IPS DF 4.7 (cell line): ENCODE data around the gene F8A1.
A peak's percentile ranks its signal among the peaks of the same experiment; 100 is the strongest.
"Not testable (repeated sequence)": the region's sequence is repeated elsewhere in the genome, so short reads cannot be mapped to it uniquely, and the experiment has no call there.

Source experiments
- DNase-seq: peaks from one replicate; pipeline ENCODE4 v3.0.0-alpha.2; 2013; ENCODE audit warnings: low spot score; ENCODE audit errors: extremely low read depth

F8A1 gene

GRCh38 chrX:154886069-154886788 is at the start of gene F8A1:
Gene F8A1, plus strand, starts transcription at chrX:154886355. Its CDS starts 20 bp downstream, at chrX:154886375.
- not testable (repeated sequence) for DNase-seq

- no peak for DNase-seq
Measured at GRCh38 chrX:154840856-154841255, 45.3 kb upstream of the F8A1 start.

GRCh38 chrX:154850957-154851611 is 35.1 kb upstream of the F8A1 start:
- DNase-seq, result no peak

GRCh38 chrX:154855256-154855655 is 30.9 kb upstream of the F8A1 start:
- DNase-seq, result no peak

GRCh38 chrX:154868522-154868921 is 17.6 kb upstream of the F8A1 start:
- DNase-seq, result not testable (repeated sequence)

- no peak for DNase-seq
Measured at GRCh38 chrX:154873329-154873728, 12.8 kb upstream of the F8A1 start.

GRCh38 chrX:154884069-154884468 is 2.1 kb upstream of the F8A1 start:
- DNase-seq, result not testable (repeated sequence)

GRCh38 chrX:154885057-154885456 is 1.1 kb upstream of the F8A1 start:
- DNase-seq, result not testable (repeated sequence)

DNA sequence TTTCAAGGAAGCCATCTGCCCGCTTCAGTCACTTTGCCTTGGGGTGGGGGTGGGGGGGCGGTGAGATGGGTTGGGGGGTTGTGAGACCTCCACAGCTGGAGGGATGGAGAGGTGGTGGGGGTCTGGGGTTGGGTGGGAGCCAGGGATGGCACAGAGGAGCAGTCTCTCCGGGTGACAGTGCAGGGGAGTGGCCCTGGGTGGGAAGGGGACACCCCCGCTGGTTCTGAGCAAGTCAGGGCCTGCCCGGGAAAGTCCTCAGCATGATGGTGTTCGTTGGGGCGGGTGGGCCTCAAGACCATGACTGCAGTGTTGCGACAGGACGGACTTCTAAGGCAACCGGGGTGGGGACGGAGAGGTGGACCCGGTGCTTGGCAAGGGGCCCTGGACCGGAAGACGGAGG is 606 bp upstream of the F8A1 start:
- DNase-seq, result not testable (repeated sequence)

DNA sequence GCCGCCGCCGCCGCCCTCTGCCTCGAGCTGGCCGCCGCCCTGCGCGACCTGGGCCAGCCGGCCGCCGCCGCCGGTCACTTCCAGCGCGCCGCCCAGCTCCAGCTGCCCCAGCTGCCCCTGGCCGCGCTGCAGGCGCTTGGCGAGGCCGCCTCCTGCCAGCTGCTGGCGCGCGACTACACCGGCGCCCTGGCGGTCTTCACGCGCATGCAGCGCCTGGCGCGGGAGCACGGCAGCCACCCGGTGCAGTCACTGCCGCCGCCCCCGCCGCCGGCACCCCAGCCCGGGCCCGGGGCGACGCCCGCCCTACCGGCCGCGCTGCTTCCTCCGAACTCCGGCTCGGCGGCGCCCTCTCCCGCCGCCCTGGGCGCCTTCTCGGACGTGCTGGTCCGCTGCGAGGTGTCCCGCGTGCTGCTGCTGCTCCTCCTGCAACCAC is 650 bp downstream of the F8A1 start:
- not testable (repeated sequence) for DNase-seq

DNA sequence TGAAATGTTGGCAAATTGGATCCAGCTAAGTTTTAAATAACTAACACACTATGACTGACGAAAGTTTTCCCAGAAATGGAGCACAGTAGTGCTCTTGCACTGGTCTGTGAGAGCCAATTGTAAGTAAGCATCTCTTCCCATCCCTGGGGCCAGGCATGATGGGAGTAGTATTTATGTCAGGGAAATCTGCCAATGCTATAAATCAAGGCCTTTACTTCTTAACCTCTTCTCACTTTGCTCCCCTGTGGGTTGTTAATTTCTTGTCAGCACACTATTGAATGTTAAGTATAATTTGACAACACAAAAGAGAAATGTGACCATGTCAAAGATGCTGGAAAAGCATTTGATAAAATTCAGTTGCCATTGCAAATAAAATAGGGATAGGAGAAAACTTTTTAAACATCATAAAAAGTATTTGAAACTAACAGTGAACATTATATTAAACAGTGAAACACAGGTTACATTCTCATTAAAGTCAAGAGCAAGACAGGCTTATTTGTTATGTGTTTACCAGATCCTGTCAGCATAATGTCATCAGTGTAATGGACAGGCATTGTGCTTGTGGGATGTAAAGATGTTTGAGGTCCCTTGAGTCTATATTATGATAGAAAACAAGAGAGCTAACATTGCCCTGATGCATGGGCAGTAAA is 5.0 kb downstream of the F8A1 start:
- no peak for DNase-seq

- DNase-seq, result no peak
Measured at GRCh38 chrX:154892296-154892695, 6.1 kb downstream of the F8A1 start.

DNA sequence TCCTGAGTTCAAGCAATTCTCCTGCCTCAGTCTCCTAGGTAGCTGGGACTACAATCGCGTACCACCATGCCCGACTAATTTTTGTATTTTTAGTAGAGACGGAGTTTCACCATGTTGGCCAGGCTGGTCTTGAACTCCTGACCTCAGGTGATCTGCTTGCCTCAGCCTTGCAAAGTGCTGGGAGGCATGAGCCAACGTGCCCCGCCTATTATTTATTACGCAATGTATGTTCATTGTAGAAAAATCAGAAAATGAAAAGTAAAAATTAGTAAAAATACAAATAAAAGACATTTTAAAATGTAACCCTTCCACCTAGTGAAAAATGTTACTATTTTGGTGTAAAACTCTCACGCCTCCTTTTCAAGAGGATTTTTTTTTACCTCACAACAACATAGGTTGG is 14.2 kb downstream of the F8A1 start:
- no peak for DNase-seq

DNA sequence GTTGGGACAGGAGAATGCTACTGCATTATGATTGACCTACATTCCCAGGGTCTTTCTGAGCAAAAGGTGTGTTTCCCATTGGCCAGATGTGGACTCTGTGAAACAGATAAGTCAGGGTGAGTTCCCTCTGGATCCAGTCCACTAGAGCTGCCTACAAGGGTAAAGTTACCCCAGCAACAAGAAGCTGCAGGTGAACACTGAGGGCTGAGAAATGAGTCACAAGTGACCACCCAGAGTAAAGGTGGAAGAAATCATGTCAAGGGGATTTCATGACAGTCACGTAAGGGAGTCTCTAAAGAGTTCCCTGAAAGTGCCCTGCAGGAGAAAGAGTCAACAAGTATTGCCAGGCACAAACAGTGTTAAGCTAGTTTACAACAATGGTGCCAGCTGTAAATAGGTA is 16.3 kb downstream of the F8A1 start:
- DNase-seq, result no peak

GRCh38 chrX:154908821-154909220 is 22.7 kb downstream of the F8A1 start:
- DNase-seq, result no peak

GRCh38 chrX:154910048-154910447 is 23.9 kb downstream of the F8A1 start:
- DNase-seq, result not testable (repeated sequence)

DNA sequence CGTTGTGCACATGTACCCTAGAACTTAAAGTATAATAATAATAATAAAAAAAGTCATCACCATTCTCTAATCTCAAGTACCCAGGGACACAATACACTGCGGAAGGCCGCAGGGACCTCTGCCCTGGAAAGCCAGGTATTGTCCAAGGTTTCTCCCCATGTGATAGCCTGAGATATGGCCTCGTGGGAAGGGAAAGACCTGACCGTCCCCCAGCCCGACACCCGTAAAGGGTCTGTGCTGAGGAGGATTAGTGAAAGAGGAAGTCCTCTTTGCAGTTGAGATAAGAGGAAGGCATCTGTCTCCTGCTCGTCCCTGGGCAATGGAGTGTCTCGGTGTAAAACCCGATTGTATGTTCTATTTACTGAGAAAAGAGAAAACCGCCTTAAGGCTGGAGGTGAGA is 24.4 kb downstream of the F8A1 start:
- DNase-seq, result not testable (repeated sequence)

DNA sequence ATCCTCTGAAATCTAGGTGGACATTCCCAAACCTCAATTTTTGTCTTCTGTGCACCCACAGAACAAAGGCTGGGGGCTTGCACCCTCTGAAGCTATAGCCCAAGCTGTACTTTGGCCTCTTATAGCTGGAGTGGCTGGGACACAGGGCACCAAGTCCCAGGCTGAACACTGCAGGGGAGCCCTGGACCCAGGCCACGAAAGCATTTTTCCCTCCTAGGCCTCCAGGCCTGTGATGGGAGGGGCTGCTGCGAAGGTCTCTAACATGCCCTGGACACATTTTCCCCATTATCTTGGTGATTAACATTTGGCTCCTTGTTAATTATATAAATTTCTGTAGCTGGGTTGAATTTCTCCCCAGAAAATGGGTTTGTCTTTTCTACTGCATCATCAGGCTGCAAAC is 27.9 kb downstream of the F8A1 start:
- DNase-seq, result no peak

DNA sequence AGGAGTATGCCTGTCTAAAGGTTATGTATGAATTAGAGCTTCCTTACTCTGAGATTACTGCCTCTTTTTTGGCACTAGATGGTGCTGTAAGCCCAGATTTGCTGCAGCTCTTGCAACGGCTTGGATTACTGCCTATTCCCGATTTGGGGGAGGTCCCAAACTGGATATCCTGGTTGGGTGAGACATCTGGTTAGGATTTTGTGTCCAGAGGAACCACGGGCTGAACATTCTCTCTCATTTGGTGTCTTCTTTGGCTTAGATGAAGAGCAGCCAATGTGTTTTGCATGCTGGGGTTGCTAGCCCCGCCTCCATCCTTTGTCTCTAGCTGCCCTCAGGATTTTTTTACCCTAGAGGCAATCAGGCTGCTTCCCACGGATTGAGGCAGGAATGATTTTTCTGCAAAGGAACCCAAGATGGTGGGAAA is 31.9 kb downstream of the F8A1 start:
- DNase-seq, result peak; percentile 19

GRCh38 chrX:154924771-154925170 is 38.6 kb downstream of the F8A1 start:
- not testable (repeated sequence) for DNase-seq
